Stimulated activated CD8-positive, alpha-beta memory T cell treated with anti-CD3 and anti-CD28 coated beads, Interleukin-12 subunit alpha, Interleukin-12 subunit beta, amount 100 ng/mL, for 1 hour (primary cell): ENCODE data around the gene ABHD8.

Source experiments
- DNase-seq: peaks from one replicate; pipeline ENCODE4 v3.0.0-alpha.2; 2020; ENCODE audit warnings: low read depth

The ABHD8 gene

DNA sequence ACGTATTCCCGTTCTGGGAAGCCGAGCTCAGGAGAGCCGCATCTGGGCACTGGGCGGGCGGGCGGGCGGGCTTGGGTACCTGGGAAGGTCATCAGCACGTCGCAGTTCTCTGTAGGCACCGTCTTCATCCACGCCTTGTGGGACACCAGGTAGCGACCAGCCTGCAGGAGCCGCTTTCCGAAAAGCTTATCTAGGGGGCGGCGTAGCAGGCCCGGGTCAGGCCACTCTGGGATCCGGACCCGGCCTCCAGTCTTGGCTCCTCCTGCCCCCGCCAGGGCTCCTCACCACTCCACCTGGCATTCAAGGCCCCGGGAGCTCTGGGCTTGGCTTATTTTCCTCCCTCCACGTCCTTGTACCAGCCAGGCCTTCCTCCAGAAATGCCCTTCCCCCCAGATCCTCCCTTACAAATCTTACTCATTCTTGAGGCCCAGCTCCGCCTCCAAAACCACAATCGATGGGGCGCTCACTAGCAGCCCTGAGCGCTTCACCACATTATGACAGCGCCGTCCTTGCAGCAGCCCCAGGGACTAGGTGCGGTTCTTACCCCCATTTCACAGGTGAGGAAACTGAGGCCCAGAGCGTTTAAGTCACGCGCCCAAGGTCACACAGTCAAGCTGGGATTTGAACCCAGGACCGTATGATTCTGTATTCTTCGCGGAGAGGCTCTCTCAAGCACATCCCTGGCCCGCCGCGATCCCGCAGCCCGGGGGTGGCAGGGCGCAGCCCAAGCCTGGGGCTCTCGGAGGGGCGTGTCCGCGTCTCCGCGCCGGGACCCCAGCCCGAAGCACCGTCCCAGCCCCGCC lies 30.6 kb upstream of the ABHD8 start:
- DNase-seq = peak; percentile 49

DNA sequence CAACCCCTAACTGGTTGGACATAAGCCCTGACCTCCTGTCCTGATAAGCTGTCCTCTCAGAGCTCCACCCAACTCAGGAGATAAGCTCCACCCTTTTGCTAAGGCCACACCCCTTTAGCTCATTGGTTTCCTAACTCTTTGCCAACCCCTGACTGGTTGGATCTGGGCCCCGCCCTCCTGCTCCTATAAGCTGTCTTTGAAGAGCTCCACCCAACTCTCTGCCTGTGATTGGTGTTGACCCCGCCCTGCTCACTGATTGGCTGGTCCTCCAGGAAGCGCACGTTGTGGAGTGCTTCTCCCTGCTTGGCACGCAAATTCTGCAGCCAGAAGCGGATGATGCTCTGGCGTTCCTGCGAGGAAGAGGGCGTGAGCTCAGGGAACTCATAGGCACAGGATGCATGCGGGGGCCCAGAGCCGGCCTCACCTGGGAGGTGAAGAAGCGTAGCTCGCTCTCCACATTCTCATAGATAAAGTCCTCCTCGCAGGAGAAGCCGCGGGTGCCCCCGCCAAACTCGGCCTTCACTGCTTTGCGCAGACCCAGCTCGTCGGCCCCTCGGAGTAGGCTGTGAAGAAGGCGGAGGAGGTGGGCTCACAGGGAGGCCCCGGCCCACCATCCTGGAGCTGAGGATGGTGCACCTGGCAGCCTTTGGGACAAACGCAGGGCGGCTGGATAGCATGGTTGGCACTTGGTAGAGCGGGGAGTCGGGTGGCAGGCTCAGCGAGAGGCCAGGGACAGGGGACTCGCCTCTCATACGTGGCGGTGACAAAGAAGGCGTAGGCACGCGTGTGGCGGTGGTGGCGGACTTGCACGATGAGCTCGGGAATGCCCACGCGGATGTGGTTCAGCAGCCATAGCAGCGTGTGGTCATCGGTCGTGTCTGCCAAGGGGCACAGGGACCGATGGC lies 29.7 kb upstream of the ABHD8 start:
- DNase-seq = no peak

DNA sequence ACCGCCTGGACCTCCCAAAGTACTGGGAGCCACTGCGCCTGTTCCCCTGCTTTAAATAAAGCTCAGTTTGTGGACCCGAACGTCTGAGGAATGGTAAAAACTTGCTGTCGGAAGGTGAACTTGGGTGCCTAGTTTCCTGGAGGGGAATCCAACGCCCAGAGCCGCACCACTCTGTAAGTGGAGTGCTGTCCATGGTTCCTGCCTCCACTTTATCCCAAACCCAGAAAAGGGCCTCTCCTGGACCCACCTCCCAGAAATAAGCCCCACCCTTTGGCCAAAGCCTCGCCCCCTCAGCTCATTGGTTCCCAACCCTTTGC lies 29.1 kb upstream of the ABHD8 start:
- DNase-seq = no peak

DNA sequence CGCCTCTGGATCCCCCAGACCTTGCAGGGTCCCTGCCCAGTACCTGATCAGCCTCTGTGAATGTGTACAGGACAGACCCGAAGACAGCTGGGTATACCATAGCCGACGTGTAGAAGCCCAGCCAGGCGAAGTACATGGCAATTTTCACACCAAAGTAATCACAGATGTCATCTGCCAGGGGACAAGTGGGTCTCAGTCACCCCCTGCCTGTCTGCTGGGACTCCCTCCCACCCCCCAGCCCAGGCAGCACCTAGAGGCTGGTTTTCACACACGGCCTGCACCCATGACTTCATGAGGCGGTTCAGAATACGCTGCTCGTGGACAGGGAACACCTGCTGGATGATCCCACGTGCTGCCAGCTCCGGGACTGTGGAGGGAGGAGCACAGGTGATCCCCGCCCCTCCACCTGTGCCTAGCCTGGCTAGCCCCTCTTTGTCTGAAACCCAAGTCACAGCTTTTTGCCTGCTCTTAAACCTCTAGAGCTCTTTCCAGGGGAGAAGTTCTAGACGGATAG lies 27.9 kb upstream of the ABHD8 start:
- no peak for DNase-seq

DNA sequence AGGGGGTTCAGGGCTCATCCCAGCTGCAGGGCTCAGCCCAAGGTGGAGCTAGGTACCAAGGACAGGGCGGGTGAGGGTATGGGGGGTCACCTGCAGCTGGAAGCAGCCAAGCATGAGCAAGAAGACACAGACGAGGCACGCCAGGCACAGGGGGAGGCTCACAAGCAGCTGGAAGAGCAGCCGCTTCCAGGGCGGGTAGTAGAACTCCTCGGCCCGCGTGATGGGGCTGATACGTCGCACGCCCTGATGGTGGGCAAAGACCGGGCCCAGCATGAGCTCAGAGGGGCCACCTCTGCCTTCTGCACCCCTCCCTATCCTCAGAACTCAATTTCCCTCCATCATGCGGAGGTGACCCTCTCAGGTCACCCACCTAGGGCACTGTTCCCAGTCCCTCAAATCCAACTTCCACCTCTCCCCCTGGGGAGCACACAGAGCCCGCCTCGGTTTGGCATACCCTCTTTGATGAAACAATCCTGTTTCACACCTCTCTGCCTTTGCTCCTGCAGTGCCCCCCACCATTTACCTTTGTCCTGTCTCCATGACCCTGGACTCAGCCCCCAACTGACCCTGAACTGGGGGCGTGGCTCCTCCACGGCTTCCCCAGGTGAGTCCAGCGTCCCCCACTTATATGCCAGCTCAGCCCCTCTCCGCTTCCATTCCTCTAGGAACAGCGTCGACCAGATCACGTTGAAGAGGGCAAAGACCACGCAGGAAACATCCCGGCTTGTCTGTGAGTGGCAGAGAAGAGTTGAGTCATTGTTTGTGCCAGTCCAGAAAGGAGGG lies 27.2 kb upstream of the ABHD8 start:
- no peak for DNase-seq

DNA sequence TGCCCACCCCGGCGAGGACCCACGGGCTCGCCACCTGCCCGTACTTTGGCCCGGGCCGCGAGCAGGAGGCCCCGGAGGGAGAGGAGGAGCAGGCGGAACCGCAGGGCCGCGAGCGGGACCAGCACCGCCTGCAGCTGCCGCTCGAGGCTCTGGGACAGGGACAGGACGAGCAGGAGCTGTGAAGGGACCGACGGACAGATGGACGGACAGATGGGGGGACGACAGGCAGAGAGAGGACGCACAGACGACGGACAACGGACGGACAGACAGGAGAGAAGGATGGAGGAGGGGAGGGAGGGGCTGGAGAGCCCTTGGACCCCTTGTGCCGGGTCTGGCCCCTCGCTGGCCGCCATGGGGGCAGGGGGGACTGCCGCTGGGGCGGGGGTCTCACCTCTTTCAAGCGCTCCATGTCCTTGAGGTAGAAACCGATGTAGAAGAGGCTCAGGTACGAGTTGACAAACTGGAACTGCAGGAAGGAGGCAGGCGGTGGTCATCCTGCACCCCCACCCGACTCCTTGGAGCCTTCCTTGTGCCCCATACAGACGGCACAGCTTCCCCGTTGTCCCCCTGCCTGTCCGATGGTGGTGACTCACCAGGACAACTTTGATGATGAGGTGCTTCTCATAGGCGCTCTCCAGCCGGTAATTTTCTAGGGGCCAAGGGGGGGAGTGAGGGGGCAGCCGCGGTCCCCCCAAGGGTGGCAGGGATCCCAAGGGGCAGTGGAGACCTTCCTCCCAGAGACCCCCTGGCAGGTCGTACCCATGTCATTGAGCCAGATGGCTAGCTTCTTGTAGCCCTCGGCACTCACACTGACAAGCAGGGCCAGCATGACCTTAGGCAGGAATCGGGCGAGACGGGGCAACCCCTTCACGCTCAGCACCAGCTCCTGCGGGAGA lies 26.4 kb upstream of the ABHD8 start:
- DNase-seq = no peak

DNA sequence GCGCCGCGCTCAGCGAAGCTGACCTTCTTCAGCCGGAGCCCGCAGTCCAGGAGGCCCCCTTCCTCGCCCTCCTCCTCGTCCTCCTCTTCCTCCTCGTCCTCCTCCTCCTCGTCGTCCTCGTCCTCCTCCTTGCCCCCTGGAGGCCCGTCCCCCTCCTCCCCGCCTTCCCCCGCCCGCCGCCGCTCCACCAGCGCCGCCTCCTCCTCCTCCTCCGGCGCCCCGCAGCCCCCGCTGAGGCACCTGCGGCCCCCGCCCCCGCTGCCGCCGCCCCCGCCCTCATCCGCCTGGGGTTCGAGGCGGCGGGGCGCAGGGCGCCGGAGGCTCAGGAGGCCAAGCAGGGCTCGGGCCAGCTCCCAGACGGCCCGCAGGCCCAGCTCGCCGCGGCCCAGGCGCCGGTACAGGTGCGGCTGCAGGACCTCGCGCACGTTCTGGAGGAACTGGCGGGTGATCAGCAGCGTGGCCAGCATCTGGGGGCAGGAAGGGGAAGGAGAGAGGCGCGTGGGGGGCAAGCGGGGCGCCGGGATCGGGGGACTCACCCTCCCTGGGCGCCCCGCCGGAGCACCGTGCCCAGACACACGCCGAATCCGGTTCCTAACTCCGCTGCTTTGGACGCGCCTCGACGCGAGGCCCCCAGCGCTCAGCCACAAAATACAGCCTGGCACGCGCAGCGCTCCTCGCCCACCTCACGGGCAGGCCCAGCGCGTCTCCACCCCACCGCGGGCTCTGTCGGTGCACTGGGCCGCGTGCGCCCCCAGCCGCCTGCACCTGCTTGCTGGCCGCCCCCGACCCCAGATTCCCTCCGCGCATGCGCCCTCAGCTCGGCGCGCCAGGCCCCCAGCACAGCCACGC lies 25.5 kb upstream of the ABHD8 start:
- DNase-seq = no peak

DNA sequence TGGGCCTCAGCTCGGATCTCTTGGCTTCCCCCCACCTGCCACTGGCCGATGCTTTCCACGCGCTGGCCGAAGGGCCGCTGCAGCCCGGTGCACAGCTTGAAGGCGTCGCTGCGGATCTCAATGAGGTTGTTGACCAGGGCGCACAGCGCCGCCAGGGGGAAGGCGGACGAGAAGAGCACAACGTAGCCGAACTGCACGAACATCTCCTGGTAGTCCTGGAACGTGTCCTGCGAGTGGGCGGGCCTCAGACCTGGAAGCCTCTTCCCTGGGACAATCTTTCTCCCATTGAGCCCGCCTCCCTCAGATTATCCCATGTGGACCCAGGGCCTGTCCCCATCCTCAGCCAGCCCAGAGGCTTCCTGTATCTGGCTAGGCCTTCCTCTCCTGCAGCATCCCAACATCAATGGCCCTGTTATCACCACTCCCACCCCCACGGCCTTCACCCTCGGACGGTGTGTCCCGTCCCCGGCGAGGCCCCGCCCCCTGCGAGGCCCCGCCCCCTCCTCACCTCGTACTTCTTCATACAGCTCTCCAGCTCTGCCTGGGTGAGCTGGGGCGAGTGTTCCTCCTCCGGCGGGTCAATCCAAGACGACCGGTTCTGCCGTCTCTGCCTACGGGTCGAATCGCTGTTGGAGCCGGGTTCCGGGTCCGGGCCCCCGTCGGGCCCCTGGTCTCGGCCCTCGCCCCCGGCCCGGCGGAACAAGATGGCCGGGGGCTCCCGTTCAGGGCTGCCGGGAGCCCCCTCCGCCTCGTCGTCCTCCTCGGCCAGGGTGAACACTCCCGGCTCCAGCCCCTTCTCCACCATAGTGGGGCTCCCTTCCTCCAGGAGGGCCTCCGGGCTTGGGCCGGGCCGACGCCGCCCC lies 24.7 kb upstream of the ABHD8 start:
- DNase-seq = no peak

DNA sequence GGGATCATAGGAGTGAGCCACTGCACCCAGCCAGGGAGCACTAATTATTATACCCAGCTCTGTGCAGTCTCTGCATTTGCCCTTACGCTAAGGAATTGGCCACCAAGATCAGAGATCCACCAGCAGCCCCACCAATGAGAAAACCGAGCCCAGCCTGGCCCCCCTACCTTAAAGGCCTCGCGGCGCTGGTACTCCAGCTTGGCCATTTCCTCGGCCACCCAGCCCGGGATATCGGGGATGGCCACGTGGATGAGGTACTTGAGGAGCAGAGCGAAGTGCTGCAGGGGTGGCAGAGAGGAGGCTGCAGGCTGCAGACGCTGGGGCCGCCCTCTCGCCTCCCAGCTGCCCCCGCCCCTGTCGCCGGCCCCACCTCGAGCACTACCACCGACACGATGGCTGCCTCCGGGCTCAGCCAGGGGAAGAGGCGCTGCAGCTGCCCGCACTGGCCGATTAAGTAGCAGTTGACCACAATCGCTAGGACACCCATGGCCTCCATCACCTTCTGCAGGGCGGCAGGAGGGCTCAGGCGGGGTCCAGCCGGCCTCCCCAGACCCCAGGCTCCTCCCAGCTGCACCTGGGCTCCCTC lies 23.9 kb upstream of the ABHD8 start:
- DNase-seq = no peak

DNA sequence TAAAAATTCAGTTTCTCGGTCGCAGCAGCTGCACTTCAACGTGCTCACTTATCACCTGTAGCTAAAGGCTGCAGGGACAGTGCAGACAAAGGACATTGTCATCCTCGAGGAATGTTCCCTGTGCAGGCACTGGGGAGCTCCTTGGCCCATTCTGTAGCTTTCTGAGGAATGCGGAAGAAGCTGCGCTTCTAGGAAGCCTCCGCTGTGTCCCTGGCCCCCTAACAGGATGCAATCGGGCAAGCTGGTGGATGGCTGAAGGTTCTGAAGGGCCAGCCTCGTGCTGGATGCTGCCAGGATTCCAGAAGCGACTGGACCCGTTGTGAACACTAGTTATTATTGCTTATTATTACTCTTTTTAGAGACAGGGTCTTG lies 23.4 kb upstream of the ABHD8 start:
- no peak for DNase-seq

DNA sequence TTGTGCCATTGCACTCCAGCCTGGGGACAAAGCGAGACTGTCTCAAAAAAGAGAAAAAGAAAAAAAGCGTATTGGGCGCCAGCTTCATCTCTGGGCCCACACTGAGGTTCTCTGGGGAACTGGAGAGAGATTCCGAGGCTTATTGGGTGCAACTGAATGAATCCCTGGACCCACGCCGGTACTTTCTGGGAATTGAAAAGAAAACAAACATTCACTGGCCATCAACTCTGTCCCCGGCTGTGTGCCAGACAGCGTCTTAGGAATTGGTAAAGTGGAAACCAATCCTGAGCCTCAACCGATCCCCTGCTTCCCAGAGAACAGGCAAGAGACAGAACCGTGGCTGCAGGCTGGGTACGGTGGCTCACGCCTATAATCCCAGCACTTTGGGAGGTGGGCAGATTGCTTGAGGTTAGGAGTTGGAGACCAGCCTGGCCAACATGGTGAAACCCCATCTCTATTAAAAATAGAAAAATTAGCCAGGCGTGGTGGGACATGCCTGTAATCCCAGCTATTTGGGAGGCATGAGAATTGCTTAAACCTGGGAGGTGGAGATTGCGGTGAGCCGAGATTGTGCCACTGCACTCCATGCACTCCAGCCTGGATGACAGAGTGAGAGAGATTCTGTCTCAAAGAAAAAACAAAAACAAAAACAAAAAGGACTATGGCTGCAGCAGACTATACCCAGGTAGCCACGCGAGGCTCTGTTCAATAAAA lies 22.8 kb upstream of the ABHD8 start:
- DNase-seq = no peak

DNA sequence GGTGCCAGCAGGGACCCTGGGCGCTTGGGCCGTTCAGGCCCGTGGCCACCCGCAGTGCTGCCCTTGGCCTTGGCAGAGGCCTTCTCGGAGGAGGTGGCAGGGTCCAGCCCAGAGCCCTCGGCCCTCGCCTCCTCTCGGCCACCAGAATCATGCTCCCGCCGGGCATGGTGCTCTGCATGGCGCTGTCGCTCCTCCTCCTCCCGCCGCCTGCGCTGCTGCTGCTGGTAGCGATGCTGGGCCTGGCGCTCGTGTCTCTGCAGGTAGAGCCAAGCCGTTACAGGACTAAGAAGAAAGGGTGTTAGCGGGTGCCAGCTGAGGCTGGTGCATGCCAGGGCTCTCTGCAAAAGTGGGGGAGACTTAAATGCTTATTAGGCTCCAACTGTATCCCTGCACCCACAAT lies 21.9 kb upstream of the ABHD8 start:
- no peak for DNase-seq

DNA sequence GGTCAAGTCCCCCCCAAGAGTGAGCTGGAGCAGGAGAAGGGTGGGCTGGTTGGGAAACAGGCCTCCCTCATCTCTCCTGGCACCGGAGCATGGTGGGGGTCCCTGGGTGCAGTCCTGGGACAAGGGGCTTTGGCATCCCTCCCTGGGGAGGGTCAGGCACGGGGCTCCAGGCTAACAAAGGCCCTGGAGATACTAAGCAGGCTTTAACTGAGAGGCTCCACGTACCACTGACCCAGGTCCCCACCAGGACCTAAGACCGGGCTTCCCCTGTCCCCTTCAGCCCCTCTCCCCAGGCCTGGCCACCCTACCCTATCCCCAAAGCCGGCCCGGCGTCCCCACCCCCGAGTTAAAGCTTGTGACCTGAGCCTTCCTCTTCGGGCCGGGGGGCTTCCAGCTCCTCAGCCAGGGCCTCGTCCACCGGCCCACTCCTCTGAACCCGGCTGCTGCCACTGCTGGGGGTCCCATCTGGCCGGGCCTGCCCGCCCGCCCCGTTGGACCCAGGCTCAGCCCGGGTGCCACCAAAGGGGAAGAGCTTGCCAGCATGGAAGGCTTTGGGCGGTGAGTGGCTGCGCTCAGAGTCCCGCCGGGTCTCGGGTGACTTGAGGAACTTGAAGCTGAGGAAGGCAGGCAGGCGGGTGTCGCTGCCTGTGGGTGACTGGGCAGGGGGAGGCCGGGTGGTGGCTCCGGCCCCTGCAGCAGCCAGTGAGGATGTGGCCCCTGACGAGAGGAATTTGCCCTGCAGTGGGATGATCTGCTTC lies 21.3 kb upstream of the ABHD8 start:
- no peak for DNase-seq

DNA sequence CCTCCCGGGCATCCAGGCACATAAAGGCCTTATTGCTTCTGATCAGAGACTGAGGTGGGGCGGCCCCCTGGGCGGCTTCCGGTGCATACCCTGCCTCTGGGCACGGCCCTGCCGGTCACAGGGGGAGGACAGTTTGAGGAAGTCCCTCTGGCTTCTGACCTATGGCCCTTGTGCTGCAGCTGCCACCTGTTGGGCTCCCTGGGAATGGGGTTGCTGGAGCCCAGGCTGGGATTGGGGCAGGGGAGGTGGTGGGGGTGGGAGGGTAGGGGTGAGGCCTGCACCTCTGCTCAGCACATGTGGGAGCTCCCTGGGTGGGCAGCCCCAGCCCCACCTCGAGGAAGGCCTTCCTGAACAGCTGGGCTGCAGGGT lies 20.7 kb upstream of the ABHD8 start:
- DNase-seq = no peak

DNA sequence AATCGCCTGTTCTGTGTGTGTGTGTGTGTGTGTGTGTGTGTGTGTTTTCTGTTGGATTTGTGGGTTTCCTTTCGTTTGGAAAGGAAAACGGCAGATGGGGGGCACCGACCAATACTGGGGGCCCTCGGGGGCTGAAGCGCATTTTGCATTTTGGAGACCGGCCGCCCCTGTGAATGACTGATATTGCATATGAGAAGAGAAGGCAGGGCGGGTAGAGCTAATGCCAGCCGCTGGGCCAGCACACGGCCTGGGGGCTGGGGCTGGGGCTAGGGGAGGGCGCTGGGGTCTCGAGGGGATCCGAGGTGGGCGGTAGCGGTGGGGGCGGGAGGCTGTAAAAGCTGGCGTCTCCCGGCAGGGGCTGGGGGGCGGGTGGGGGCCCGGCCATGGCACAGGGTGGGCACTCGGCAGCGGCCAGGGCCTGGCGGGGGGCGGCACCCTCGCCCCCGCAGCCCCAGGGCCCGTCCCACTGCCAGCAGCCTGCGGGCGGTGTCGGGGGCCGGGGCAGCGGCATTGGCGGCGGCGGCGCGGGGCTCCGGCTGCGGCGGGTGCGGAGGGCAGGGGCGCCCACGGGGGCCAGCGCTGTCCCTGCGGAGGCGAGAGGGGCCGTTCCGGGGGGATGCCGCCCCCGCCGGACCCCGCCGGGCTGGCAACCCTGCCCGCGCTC lies 20.2 kb upstream of the ABHD8 start:
- no peak for DNase-seq

DNA sequence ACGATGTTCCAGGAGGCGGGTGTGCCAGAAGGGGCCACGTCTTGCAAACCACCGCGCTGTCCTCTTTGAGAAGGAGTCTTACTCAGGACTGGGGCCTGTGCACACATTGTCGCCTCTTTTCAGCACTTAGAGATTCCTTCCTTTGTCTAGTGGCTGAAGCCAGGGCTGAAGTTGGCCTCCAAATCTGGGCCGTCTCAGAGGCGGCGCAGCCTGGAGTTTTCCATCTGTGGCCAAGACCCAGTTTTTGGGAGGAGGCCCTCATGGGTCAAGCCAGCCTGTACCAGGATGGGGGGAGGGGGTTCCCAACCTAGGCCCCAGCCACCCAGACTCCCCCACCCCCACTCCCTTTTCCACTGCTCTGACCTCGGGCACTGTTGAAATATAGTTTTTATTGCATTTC lies 19.6 kb upstream of the ABHD8 start:
- DNase-seq = no peak
